Panc1 (cell line): ENCODE measurements around the gene SASH3. TPM values are rescaled to one million over a fixed set of nuclear protein-coding genes. Genes with fewer than 3 reads are reported as not detected.

ENCODE experiments used
- ATAC-seq: fragments of 200-7000 bp; cut with Tn5 transposase; 2 replicates; pipeline ENCODE4 v1.9.1; 2020; ENCODE audit warnings: mild to moderate bottlenecking, moderate library complexity
- BruUV-seq: library from RNA; stranded (reverse); fragments of 400-500 nt; replicated peaks from 2 replicates; lab custom pipeline; 2021; lab: Mats Ljungman, UMichigan
- CTCF ChIA-PET: fragments of 300-600 bp; sonication (Branson Sonifier 250); formaldehyde crosslinking; loops from one replicate; lab custom pipeline; 2022; ENCODE audit warnings: antibody characterized with exemption; lab: Charles Lee
- POLR2A ChIA-PET: fragments of 300-600 bp; sonication (Branson Sonifier 250); formaldehyde crosslinking; loops from one replicate; lab custom pipeline; 2022; ENCODE audit warnings: antibody characterized with exemption; lab: Charles Lee
- DNase-seq: peaks from one replicate; pipeline ENCODE4 v3.0.0-alpha.2; 2010; ENCODE audit warnings: low read depth, low spot score
- H3K27ac ChIP-seq: 2 replicates; pipeline ENCODE4 v1.5.1; 2011; ENCODE audit warnings: mild to moderate bottlenecking, low read length, inconsistent platforms
- H3K27me3 ChIP-seq: fragments of 200-500 bp; sonication (Bioruptor generic); 2 replicates; pipeline ENCODE4 v1.6.0; 2014; ENCODE audit warnings: low read length, inconsistent platforms; ENCODE audit not compliant: control insufficient read depth, insufficient read depth
- H3K36me3 ChIP-seq: fragments of 200-500 bp; sonication (Bioruptor generic); 2 replicates; pipeline ENCODE4 v1.5.1; 2014; ENCODE audit warnings: inconsistent platforms, mild to moderate bottlenecking, low read length, moderate library complexity; ENCODE audit not compliant: control insufficient read depth, insufficient read depth
- H3K4me1 ChIP-seq: 2 replicates; pipeline ENCODE4 v1.5.1; 2011; ENCODE audit warnings: inconsistent platforms, mild to moderate bottlenecking, low read length, moderate library complexity; ENCODE audit not compliant: control insufficient read depth, insufficient read depth
- H3K4me3 ChIP-seq, 2 experiments: 2 replicates each; pipeline ENCODE4 v1.5.1; 2011 to 2012; ENCODE audit warnings: low read depth in 2 of 2, low read length in 2 of 2, mild to moderate bottlenecking in 2 of 2, inconsistent platforms in 1 of 2, moderate library complexity in 1 of 2
- H3K9me3 ChIP-seq: fragments of 200-500 bp; sonication (Bioruptor generic); 2 replicates; pipeline ENCODE4 v1.5.1; 2014; ENCODE audit warnings: low read depth, mild to moderate bottlenecking, inconsistent platforms, low read length, moderate library complexity; ENCODE audit not compliant: control insufficient read depth, insufficient read depth
- CTCF ChIP-seq: fragments of 450-650 bp; IDR thresholded peaks from 2 replicates; pipeline ENCODE4 v1.5.1; 2017; ENCODE audit warnings: mild to moderate bottlenecking
- POLR2AphosphoS5 ChIP-seq: IDR thresholded peaks from 2 replicates; pipeline ENCODE4 v1.6.1; 2012; ENCODE audit warnings: mild to moderate bottlenecking, low read depth, low read length, moderate library complexity
- REST ChIP-seq, 2 experiments: IDR thresholded peaks; 2 replicates each; pipeline ENCODE4 v1.6.1; 2011 to 2012; ENCODE audit warnings: low read depth in 2 of 2, control low read depth in 1 of 2, low read length in 1 of 2, mild to moderate bottlenecking in 1 of 2, moderate library complexity in 1 of 2; ENCODE audit not compliant: insufficient read depth in 1 of 2
- SIN3A ChIP-seq: IDR thresholded peaks from 2 replicates; pipeline ENCODE4 v1.6.1; 2012; ENCODE audit warnings: low read depth, mild to moderate bottlenecking, low read length, moderate library complexity, borderline replicate concordance; ENCODE audit not compliant: insufficient read depth
- TCF7L2 ChIP-seq: IDR thresholded peaks from 2 replicates; pipeline ENCODE4 v1.6.1; 2011; ENCODE audit warnings: mild to moderate bottlenecking, low read depth, low read length, inconsistent platforms
- in situ Hi-C: cut with HindIII; loops from 2 replicates; pipeline ENCODE4 v1.10.0; 2016; ENCODE audit warnings: low sequenced_read_pairs, low pct_unique_long_range_greater_than_20kb
- intact Hi-C: fragments of 100-400 bp; cut with micrococcal nuclease; formaldehyde crosslinking; loops from one replicate; pipeline ENCODE4 v1.10.0; 2022; ENCODE audit not compliant: unreplicated experiment
- total RNA-seq: library from RNA; stranded (reverse); gene quantifications from one replicate; pipeline ENCODE4 v1.2.1, GENCODE V29; 2021; ENCODE audit not compliant: unreplicated experiment

SASH3 gene
- total RNA-seq, 1 experiment from 2014 or later, result 0.33 TPM

GRCh38 chrX:129762448-129762847 lies 17.3 kb upstream of the SASH3 start:
- Histone ChIP-seq H3K27ac (no peak overlapping the region), H3K4me3 (no peak overlapping the region), H3K36me3 (no peaks in the 10 kb centered on the region), H3K4me1 (peaks cover 4% of the 10 kb centered on the region; the same call in 1 of the 2 replicates), H3K9me3 (no peaks in the 10 kb centered on the region), H3K27me3 (no peaks in the 10 kb centered on the region)
- in situ Hi-C loops, result no loop called here
- POLR2A ChIA-PET, result no interaction called here
- DNase-seq, result no peak
- TF ChIP-seq CTCF, result no peak
- no peak for TF ChIP-seq REST (IDR thresholded peaks at IDR 0.05; ENCODE audit: insufficient read depth in 1 of 2, low read depth in 2 of 2, low read length in 1 of 2)
- TF ChIP-seq TCF7L2, result no peak
- TF ChIP-seq POLR2AphosphoS5, result no peak
- TF ChIP-seq SIN3A, result no peak
- no peak for ATAC-seq
- CTCF ChIA-PET, result no interaction called here
- intact Hi-C loops, result no loop called here
- no TSS peak for BruUV-seq

- Histone ChIP-seq H3K4me1 (peaks cover 4% of the 10 kb centered on the region; the same call in 1 of the 2 replicates), H3K27ac (no peak overlapping the region), H3K27me3 (no peaks in the 10 kb centered on the region), H3K36me3 (no peaks in the 10 kb centered on the region), H3K4me3 (no peak overlapping the region), H3K9me3 (no peaks in the 10 kb centered on the region)
- CTCF ChIA-PET, result interaction anchor here (0.7 kb wide), 1 partner anchor 59 kb away, joined by 7 read pairs; no protein-coding TSS in a partner anchor
- intact Hi-C loops, result no loop called here
- POLR2A ChIA-PET, result interaction anchor here (0.6 kb wide), 1 partner anchor 88 kb away, joined by 6 read pairs; no protein-coding TSS in a partner anchor
- DNase-seq (no peak), ATAC-seq (no peak)
- TF ChIP-seq SIN3A (no peak), CTCF (no peak), POLR2AphosphoS5 (no peak), REST (IDR thresholded peaks at IDR 0.05; ENCODE audit: insufficient read depth in 1 of 2, low read depth in 2 of 2, low read length in 1 of 2) (no peak), TCF7L2 (no peak)
- in situ Hi-C loops, result no loop called here
- no TSS peak for BruUV-seq
Measured at GRCh38 chrX:129763666-129764065, 16.1 kb upstream of the SASH3 start.
